Psoas muscle (tissue), 8 donors: ENCODE results near the gene SYCN. TPM values are rescaled to one million over a fixed set of nuclear protein-coding genes. Genes with fewer than 3 reads are reported as not detected.

Experiments used
- ATAC-seq, 4 donors: fragments of 200-7000 bp; cut with Tn5 transposase; one replicate each; pipeline ENCODE4 v1.9.1; 2020; ENCODE audit warnings: moderate library complexity in 3 of 4, mild to moderate bottlenecking in 2 of 4
- DNase-seq, 2 donors: peaks; one replicate each; pipeline ENCODE4 v3.0.0-alpha.2; 2020
- H3K27ac ChIP-seq: fragments of 200-600 bp; one replicate; pipeline ENCODE4 v1.8.0; 2022
- H3K27me3 ChIP-seq, 3 donors: fragments of 200-600 bp in 1 of 3; one replicate each; pipeline versions ENCODE4 v1.6.1 to v1.8.0; 2013 to 2022; ENCODE audit warnings: low read length in 2 of 3, mild to moderate bottlenecking in 2 of 3, moderate library complexity in 1 of 3; ENCODE audit not compliant: insufficient read depth in 3 of 3
- H3K36me3 ChIP-seq, 2 donors: fragments of 200-600 bp in 1 of 2; one replicate each; pipeline versions ENCODE4 v1.6.1 to v1.8.0; 2013 to 2022; ENCODE audit warnings: low read depth in 1 of 2, mild to moderate bottlenecking in 1 of 2, moderate library complexity in 1 of 2; ENCODE audit not compliant: insufficient read depth in 1 of 2
- H3K4me1 ChIP-seq: fragments of 200-600 bp; one replicate; pipeline ENCODE4 v1.8.0; 2022
- H3K4me3 ChIP-seq: fragments of 200-600 bp; one replicate; pipeline ENCODE4 v1.8.0; 2022; ENCODE audit warnings: mild to moderate bottlenecking
- H3K9me3 ChIP-seq: fragments of 200-600 bp; one replicate; pipeline ENCODE4 v1.8.0; 2022
- CTCF ChIP-seq: fragments of 200-600 bp; IDR thresholded peaks from one replicate; pipeline ENCODE4 v1.8.0; 2022; ENCODE audit warnings: antibody characterized with exemption
- WGBS, 3 donors: extraction: QIAGEN DNeasy Blood & Tissue Kit; methylation state at CpG; one replicate each; pipeline versions ENCODE4 v1.1.6 to v1.1.7; 2013; 5-methylcytosine and 5-hydroxymethylcytosine counted together
- intact Hi-C, 2 donors: fragments of 100-400 bp; cut with DNase I; formaldehyde crosslinking; loops; one replicate each; pipeline versions ENCODE4 v1.11.0 to v1.14.2; 2022
- polyA plus RNA-seq, 3 donors: library from polyadenylated mRNA; stranded (reverse); fragments of 200-250 nt; gene quantifications; one replicate each; pipeline ENCODE4 v1.2.3, GENCODE V29; 2013
- total RNA-seq, 4 donors: library from RNA; stranded (reverse); fragmentation: NEBNext Ultra II Directional in 2 of 4; extraction: Animal tissue kit (Norgen Biotek cat#: 25700) in 2 of 4; gene quantifications; one replicate each; pipeline versions ENCODE4 v1.2.1 to v1.2.4, GENCODE V29; 2021 to 2023
- donor health status: healthy with polysubstance abuse.
- donor health status: DM: no; HTN: no; CAD: no; lungs with moderate emphysema.
- donor health status: Bipolar disorder and iron deficiency.
- donor health status: healthy.
- donor health status: DM: yes; HTN: yes; CAD: no.
- donor health status: DM: no; HTN: no; CAD: no.
- donor health status: DM: no; HTN: no; CAD: no.
- donor health status: DM: yes; HTN: yes; CAD: no.

The SYCN gene
- total and polyA plus RNA-seq, 7 donors = 1.3 TPM; not detected in 6

GRCh38 chr19:39158646-39159260 is 45.3 kb downstream of the SYCN start:
- no peaks in the 10 kb centered on the region for H3K4me1 ChIP-seq
- no peak for DNase-seq
- H3K9me3 ChIP-seq = no peaks in the 10 kb centered on the region
- H3K27me3 ChIP-seq = no peaks in the 10 kb centered on the region
- intact Hi-C loops = no loop called here
- no peak for ATAC-seq
- no peak for TF ChIP-seq CTCF
- no peak overlapping the region for H3K27ac ChIP-seq
- WGBS, 3 donors = 82 to 89% (median 88%) methylated on average over 12 of the region's 12 CpGs
- H3K4me3 ChIP-seq = no peak overlapping the region
- no peaks in the 10 kb centered on the region for H3K36me3 ChIP-seq

DNA sequence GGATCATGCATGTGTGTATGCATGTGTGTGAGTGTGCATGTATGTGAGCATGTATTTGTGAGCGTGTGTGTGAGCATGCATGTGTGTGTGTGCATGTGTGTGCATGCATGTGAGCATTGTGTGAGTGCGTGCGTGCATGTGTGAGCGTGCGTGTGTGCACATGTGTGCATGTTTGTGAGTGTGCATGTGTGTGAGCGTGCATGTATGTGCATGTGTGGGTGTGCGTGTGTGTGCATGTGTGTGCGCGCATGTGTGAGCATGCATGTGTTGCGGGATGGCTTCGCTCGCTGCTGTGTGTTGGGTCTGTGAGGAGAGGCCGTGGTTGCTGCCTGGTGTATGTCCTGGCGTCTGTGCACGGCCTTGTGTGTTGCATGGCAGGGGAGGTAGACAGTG is 46.1 kb downstream of the SYCN start:
- no peak for TF ChIP-seq CTCF
- Histone ChIP-seq H3K4me3 (no peak overlapping the region), H3K27ac (no peak overlapping the region), H3K36me3 (no peaks in the 10 kb centered on the region), H3K27me3 (no peaks in the 10 kb centered on the region), H3K4me1 (no peaks in the 10 kb centered on the region), H3K9me3 (no peaks in the 10 kb centered on the region)
- ATAC-seq (no peak), DNase-seq (no peak)
- intact Hi-C loops = no loop called here
- 92 to 95% (median 94%) methylated on average over 15 of the region's 15 CpGs for WGBS, 3 donors

DNA sequence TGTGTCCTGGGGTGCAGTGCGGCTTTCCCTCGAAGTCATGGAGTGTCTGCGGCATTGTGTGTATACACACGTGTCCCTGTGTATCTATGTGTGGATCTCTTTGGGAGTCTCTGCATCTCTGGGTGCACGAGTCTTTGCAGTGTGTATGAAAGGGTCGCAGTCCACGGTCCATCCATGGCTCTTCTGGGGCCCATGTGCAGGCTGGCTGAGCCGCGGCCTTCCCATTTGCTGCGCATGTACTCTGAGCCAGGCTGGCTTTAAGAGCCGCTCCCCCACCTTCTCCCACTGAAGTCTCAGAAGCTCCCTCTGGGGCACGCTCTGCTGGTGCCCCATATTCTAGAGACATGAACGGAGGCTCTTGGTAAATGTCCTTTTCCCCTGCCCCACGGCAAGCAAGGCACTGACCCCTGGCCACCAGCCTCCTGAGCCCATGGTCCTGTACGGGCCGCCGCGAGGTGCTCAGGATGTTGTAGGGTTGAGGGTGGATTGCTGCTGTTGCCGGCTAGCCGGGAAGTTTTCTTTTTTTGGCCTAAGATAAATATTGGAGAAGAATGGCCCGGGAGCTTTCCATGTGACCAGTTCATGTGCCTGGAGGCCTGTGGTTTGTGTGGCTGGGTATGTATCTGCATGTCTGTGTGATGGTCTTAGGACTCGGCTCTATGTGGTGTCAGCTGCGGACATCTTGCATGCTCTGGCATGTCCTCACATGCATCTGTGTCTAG is 46.6 kb downstream of the SYCN start:
- Histone ChIP-seq H3K36me3 (no peaks in the 10 kb centered on the region), H3K27ac (no peak overlapping the region), H3K4me3 (no peak overlapping the region), H3K27me3 (no peaks in the 10 kb centered on the region), H3K4me1 (no peaks in the 10 kb centered on the region), H3K9me3 (no peaks in the 10 kb centered on the region)
- intact Hi-C loops = no loop called here
- DNase-seq (no peak), ATAC-seq (no peak)
- WGBS, 3 donors = 79 to 85% (median 81%) methylated on average over 23 of the region's 23 CpGs
- no peak for TF ChIP-seq CTCF

DNA sequence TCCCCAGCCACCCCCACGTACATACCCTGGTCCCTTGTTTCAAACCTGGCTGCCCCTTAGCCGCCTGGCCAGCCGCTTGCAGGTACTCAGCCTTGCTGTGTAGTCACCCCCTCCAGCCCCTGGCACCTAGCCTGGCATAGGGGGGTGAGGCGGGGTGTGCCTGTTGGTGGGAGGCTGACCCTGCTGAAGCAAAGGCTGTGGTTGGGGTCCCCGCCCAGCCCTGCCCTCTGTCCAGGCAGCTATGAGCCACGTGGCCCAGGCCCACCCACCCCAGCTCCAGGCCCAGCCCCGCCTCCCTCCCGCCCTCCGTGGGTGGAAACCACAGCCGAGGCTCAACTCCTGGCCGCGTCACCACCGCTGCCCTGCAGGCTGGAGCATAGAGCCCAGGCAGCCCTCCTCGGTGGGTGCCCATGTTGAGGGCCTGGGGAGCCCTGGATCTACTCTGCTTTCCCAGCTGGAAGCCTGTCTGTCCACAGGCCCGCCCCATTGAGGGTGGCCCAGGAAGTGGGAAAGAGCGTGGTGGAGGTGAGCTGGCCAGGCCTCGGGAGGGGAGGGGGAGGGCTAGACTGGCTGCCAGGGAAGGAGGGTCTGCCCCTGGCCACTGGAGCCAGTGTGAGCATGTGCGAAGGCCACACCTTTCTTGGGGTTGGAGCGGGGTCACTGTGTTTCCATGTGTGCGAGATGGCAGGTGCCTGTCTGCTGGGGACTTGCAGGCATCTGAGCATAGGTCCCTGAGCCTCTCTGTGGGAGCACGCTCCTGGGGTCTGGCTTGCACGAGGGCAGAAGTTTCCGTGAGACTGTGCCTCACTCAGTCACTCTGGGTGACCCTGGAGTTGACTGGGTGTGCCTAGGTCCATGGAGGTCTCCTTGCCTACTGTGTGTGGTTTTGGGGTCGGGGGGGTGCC is 47.5 kb downstream of the SYCN start:
- no peaks in the 10 kb centered on the region for H3K9me3 ChIP-seq
- no peak for DNase-seq
- no peaks in the 10 kb centered on the region for H3K27me3 ChIP-seq
- TF ChIP-seq CTCF = no peak
- no peak overlapping the region for H3K27ac ChIP-seq
- H3K4me3 ChIP-seq = no peak overlapping the region
- no peaks in the 10 kb centered on the region for H3K36me3 ChIP-seq
- intact Hi-C loops = no loop called here
- ATAC-seq = no peak
- H3K4me1 ChIP-seq = no peaks in the 10 kb centered on the region
- 67 to 77% (median 75%) methylated on average over 15 to 24 of the region's 24 CpGs for WGBS, 3 donors
